GM21390 (cell line): ENCODE data around the gene SNRNP35.
"Not testable (repeated sequence)": the region's sequence is repeated elsewhere in the genome, so short reads cannot be mapped to it uniquely, and the experiment has no call there.

ENCODE experiments used
- ATAC-seq: cut with Tn5 transposase; IDR thresholded peaks from one replicate; pipeline ENCODE4 v1.9.1; 2021; ENCODE audit not compliant: unreplicated experiment

Gene SNRNP35

GRCh38 chr12:123457980-123458779 lies at the start of gene SNRNP35:
TSS of gene SNRNP35 (plus strand) at chr12:123458139. CDS start at chr12:123465541, 7,402 bp downstream.
- ATAC-seq: no peak

GRCh38 chr12:123408619-123409018 lies 49.3 kb upstream of the SNRNP35 start:
- ATAC-seq: not testable (repeated sequence)

- not testable (repeated sequence) for ATAC-seq
These were observed 48.5 kb upstream of the SNRNP35 start for GRCh38 chr12:123409284-123410040.

GRCh38 chr12:123410041-123410412 lies 47.9 kb upstream of the SNRNP35 start:
- ATAC-seq: no peak

GRCh38 chr12:123421314-123421713 lies 36.6 kb upstream of the SNRNP35 start:
- ATAC-seq: no peak

GRCh38 chr12:123427036-123427769 lies 30.7 kb upstream of the SNRNP35 start:
- ATAC-seq: peak; percentile 91

- no peak for ATAC-seq
These were observed 29.3 kb upstream of the SNRNP35 start for GRCh38 chr12:123428591-123428990.

- not testable (repeated sequence) for ATAC-seq
These were observed 28.8 kb upstream of the SNRNP35 start for GRCh38 chr12:123429101-123429500.

GRCh38 chr12:123431951-123432817 lies 25.8 kb upstream of the SNRNP35 start:
- ATAC-seq: not testable (repeated sequence)

- ATAC-seq: no peak
These were observed 24.3 kb upstream of the SNRNP35 start for GRCh38 chr12:123433615-123434014.

GRCh38 chr12:123435636-123436016 lies 22.3 kb upstream of the SNRNP35 start:
- ATAC-seq: no peak

GRCh38 chr12:123436017-123436964 lies 21.6 kb upstream of the SNRNP35 start, which contains the start of gene RILPL2:
TSS of gene RILPL2 (minus strand) at chr12:123436684. CDS start at chr12:123436420, 264 bp downstream.
- peak; percentile 78 for ATAC-seq

GRCh38 chr12:123441523-123442164 lies 16.3 kb upstream of the SNRNP35 start:
- ATAC-seq: peak; percentile 53

GRCh38 chr12:123442774-123443173 lies 15.2 kb upstream of the SNRNP35 start:
- no peak for ATAC-seq

- no peak for ATAC-seq
These were observed 13.6 kb upstream of the SNRNP35 start for GRCh38 chr12:123444092-123445026.

- no peak for ATAC-seq
These were observed 12.3 kb upstream of the SNRNP35 start for GRCh38 chr12:123445388-123446332.

- ATAC-seq: no peak
These were observed 11.6 kb upstream of the SNRNP35 start for GRCh38 chr12:123446333-123446713.
